Endodermal cell (in vitro differentiated cells): Measurements from ENCODE around the gene WDFY2. TPM values are rescaled to one million over a fixed set of nuclear protein-coding genes. Genes with fewer than 3 reads are reported as not detected.

Experiments
- DNase-seq: peaks from one replicate; pipeline ENCODE4 v3.0.0-alpha.2; 2017
- H3K27ac ChIP-seq: 2 replicates; pipeline ENCODE4 v1.5.1; 2013; ENCODE audit warnings: mild to moderate bottlenecking, low read depth, low read length, moderate library complexity
- H3K27me3 ChIP-seq: 2 replicates; pipeline ENCODE4 v1.6.1; 2013; ENCODE audit warnings: mild to moderate bottlenecking, low read length, moderate library complexity; ENCODE audit not compliant: insufficient read depth, control insufficient read depth, poor library complexity, severe bottlenecking
- H3K36me3 ChIP-seq: 2 replicates; pipeline ENCODE4 v1.7.0; 2013; ENCODE audit warnings: mild to moderate bottlenecking, low read length, moderate library complexity; ENCODE audit not compliant: control insufficient read depth, insufficient read depth
- H3K4me1 ChIP-seq: one replicate; pipeline ENCODE4 v1.7.0; 2013; ENCODE audit warnings: low read length; ENCODE audit not compliant: control insufficient read depth, insufficient read depth
- H3K4me3 ChIP-seq: 2 replicates; pipeline ENCODE4 v1.5.1; 2013; ENCODE audit warnings: mild to moderate bottlenecking, low read length, moderate library complexity
- H3K9ac ChIP-seq: 2 replicates; pipeline ENCODE4 v1.6.1; 2013; ENCODE audit warnings: mild to moderate bottlenecking, low read length, moderate library complexity; ENCODE audit not compliant: poor library complexity, severe bottlenecking; ENCODE audit errors: extremely low read depth
- H3K9me3 ChIP-seq: 2 replicates; pipeline ENCODE4 v1.6.1; 2013; ENCODE audit warnings: mild to moderate bottlenecking, low read length, moderate library complexity; ENCODE audit not compliant: control insufficient read depth
- H3K27ac Mint-ChIP-seq: 2 replicates; pipeline ENCODE4 v1.8.0; 2020; ENCODE audit warnings: mixed read lengths
- H3K27me3 Mint-ChIP-seq: 2 replicates; pipeline ENCODE4 v1.8.0; 2021; ENCODE audit warnings: mild to moderate bottlenecking, mixed read lengths; ENCODE audit not compliant: insufficient read depth
- H3K36me3 Mint-ChIP-seq: 2 replicates; pipeline ENCODE4 v1.8.0; 2020; ENCODE audit warnings: low read depth, mixed read lengths
- H3K4me1 Mint-ChIP-seq: 2 replicates; pipeline ENCODE4 v1.8.0; 2020; ENCODE audit warnings: mixed read lengths
- H3K4me3 Mint-ChIP-seq: 2 replicates; pipeline ENCODE4 v1.8.0; 2020; ENCODE audit warnings: mild to moderate bottlenecking, moderate library complexity, mixed read lengths
- H3K9me3 Mint-ChIP-seq: 2 replicates; pipeline ENCODE4 v1.8.0; 2020; ENCODE audit warnings: mild to moderate bottlenecking, mixed read lengths
- CTCF ChIP-seq: fragments of 200-600 bp; sonication (generic); conservative IDR thresholded peaks from 2 replicates; pipeline ENCODE4 v1.5.0; 2021; ENCODE audit warnings: antibody characterized with exemption, mild to moderate bottlenecking
- WGBS, 2 experiments: methylation state at CpG; one replicate each; pipeline versions ENCODE4 v1.1.5 to v1.1.7; 2013; ENCODE audit warnings: missing lambda C conversion rate in 2 of 2, mixed read lengths in 1 of 2; ENCODE audit not compliant: insufficient coverage in 1 of 2, insufficient read length in 1 of 2; 5-methylcytosine and 5-hydroxymethylcytosine counted together
- total RNA-seq, 2 donors: library from RNA; stranded (reverse); fragmentation: NEBNext Ultra II Directional in 1 of 2; extraction: Animal tissue kit (Norgen Biotek cat#: 25700) in 1 of 2; gene quantifications; 2 replicates in 1 of 2; 3 replicates in 1 of 2; pipeline ENCODE4 v1.2.1, GENCODE V29; 2021

The WDFY2 gene
- total RNA-seq, 2 donors from 2014 or later, result 20.6 to 28.0 TPM

GRCh38 chr13:51624207-51624606 lies 39.9 kb downstream of the WDFY2 start:
- Mint-ChIP-seq H3K4me3 (no peak overlapping the region), H3K27me3 (no peaks in the 10 kb centered on the region), H3K9me3 (no peaks in the 10 kb centered on the region), H3K27ac (no peak overlapping the region), H3K4me1 (peaks cover 9% of the 10 kb centered on the region), H3K36me3 (no peaks in the 10 kb centered on the region)
- no peaks in the 10 kb centered on the region for H3K36me3 ChIP-seq
- H3K27me3 ChIP-seq, result no peaks in the 10 kb centered on the region
- no peaks in the 10 kb centered on the region for H3K9me3 ChIP-seq
- no peak overlapping the region for H3K4me3 ChIP-seq
- no peaks in the 10 kb centered on the region for H3K4me1 ChIP-seq
- DNase-seq, result no peak
- no peak overlapping the region for H3K27ac ChIP-seq
- WGBS, 2 experiments, result 88 to 97% methylated on average over 1 of the region's 1 CpG
- TF ChIP-seq CTCF, result no peak
- no peak overlapping the region for H3K9ac ChIP-seq

GRCh38 chr13:51624695-51625345 lies 40.6 kb downstream of the WDFY2 start:
- 82 to 93% methylated on average over 1 to 3 of the region's 3 CpGs for WGBS, 2 experiments
- H3K4me3 ChIP-seq, result no peak overlapping the region
- H3K36me3 Mint-ChIP-seq, result no peaks in the 10 kb centered on the region
- H3K27ac Mint-ChIP-seq, result peak overlapping the region; percentile 28
- H3K27me3 Mint-ChIP-seq, result no peaks in the 10 kb centered on the region
- no peak for TF ChIP-seq CTCF
- H3K27me3 ChIP-seq, result no peaks in the 10 kb centered on the region
- no peaks in the 10 kb centered on the region for H3K4me1 ChIP-seq
- H3K9me3 ChIP-seq, result no peaks in the 10 kb centered on the region
- no peak overlapping the region for H3K27ac ChIP-seq
- no peak for DNase-seq
- H3K9me3 Mint-ChIP-seq, result no peaks in the 10 kb centered on the region
- H3K4me1 Mint-ChIP-seq, result peaks cover 9% of the 10 kb centered on the region
- no peak overlapping the region for H3K4me3 Mint-ChIP-seq
- no peaks in the 10 kb centered on the region for H3K36me3 ChIP-seq
- no peak overlapping the region for H3K9ac ChIP-seq

GRCh38 chr13:51625555-51626345 lies 41.5 kb downstream of the WDFY2 start:
- Histone ChIP-seq H3K27ac (no peak overlapping the region), H3K27me3 (no peaks in the 10 kb centered on the region), H3K4me1 (no peaks in the 10 kb centered on the region), H3K4me3 (no peak overlapping the region), H3K9ac (no peak overlapping the region), H3K36me3 (no peaks in the 10 kb centered on the region), H3K9me3 (no peaks in the 10 kb centered on the region)
- Mint-ChIP-seq H3K4me3 (no peak overlapping the region), H3K4me1 (peaks cover 5% of the 10 kb centered on the region), H3K27ac (no peak overlapping the region), H3K27me3 (no peaks in the 10 kb centered on the region), H3K9me3 (no peaks in the 10 kb centered on the region), H3K36me3 (no peaks in the 10 kb centered on the region)
- DNase-seq, result no peak
- WGBS, 2 experiments, result 80 to 96% methylated on average over 1 to 7 of the region's 7 CpGs
- TF ChIP-seq CTCF, result no peak
